GM23338 (cell line): ENCODE results near the gene SHCBP1L. TPM values are rescaled to one million over a fixed set of nuclear protein-coding genes. Genes with fewer than 3 reads are reported as not detected.

Source experiments
- ATAC-seq: fragments of 200-7000 bp; cut with Tn5 transposase; 3 replicates; pipeline ENCODE4 v1.9.1; 2020
- DNase-seq: peaks from one replicate; pipeline ENCODE4 v3.0.0-alpha.2; 2015; ENCODE audit warnings: low spot score
- H2AFZ ChIP-seq: fragments of 200-600 bp; sonication (generic); 2 replicates; pipeline ENCODE4 v1.8.0; 2016; ENCODE audit warnings: antibody characterized with exemption, mild to moderate bottlenecking, moderate library complexity
- H3F3A ChIP-seq: fragments of 200-600 bp; sonication (generic); replicated peaks from 2 replicates; pipeline ENCODE4 v1.8.0; 2017; ENCODE audit warnings: antibody characterized with exemption, mixed run types, low read depth
- H3K27ac ChIP-seq: fragments of 200-600 bp; sonication (generic); 2 replicates; pipeline ENCODE4 v1.6.1; 2016; ENCODE audit warnings: low read depth
- H3K27me3 ChIP-seq: fragments of 200-600 bp; sonication (generic); 2 replicates; pipeline ENCODE4 v1.8.0; 2016; ENCODE audit warnings: mild to moderate bottlenecking, mixed run types, moderate library complexity; ENCODE audit not compliant: insufficient read depth
- H3K36me3 ChIP-seq: fragments of 200-600 bp; sonication (generic); 2 replicates; pipeline ENCODE4 v1.8.0; 2016; ENCODE audit warnings: mild to moderate bottlenecking; ENCODE audit not compliant: insufficient read depth
- H3K4me1 ChIP-seq: fragments of 200-600 bp; sonication (generic); 2 replicates; pipeline ENCODE4 v1.8.0; 2016; ENCODE audit warnings: mild to moderate bottlenecking, moderate library complexity; ENCODE audit not compliant: insufficient read depth
- H3K4me2 ChIP-seq: fragments of 200-600 bp; sonication (generic); 2 replicates; pipeline ENCODE4 v1.7.1; 2017; ENCODE audit warnings: mixed run types
- H3K4me3 ChIP-seq: fragments of 200-600 bp; sonication (generic); 2 replicates; pipeline ENCODE4 v1.6.1; 2016; ENCODE audit warnings: mixed run types
- H3K79me2 ChIP-seq: fragments of 200-600 bp; sonication (generic); replicated peaks from 2 replicates; pipeline ENCODE4 v1.8.0; 2017; ENCODE audit warnings: mild to moderate bottlenecking; ENCODE audit not compliant: insufficient read depth
- H3K9me2 ChIP-seq: fragments of 200-600 bp; sonication (generic); 2 replicates; pipeline ENCODE4 v1.8.0; 2017; ENCODE audit not compliant: insufficient read depth
- H4K20me1 ChIP-seq: fragments of 200-600 bp; sonication (generic); replicated peaks from 2 replicates; pipeline ENCODE4 v1.8.0; 2017; ENCODE audit warnings: mild to moderate bottlenecking; ENCODE audit not compliant: insufficient read depth
- H3K27ac Mint-ChIP-seq: 2 replicates; pipeline ENCODE4 v1.8.0; 2020; ENCODE audit warnings: inconsistent platforms, mild to moderate bottlenecking, moderate library complexity, mixed read lengths
- H3K27me3 Mint-ChIP-seq: 3 replicates; pipeline ENCODE4 v1.8.0; 2022; ENCODE audit warnings: low read depth, mild to moderate bottlenecking, moderate library complexity, mixed read lengths, inconsistent platforms; ENCODE audit not compliant: insufficient read depth, poor library complexity
- H3K36me3 Mint-ChIP-seq: 3 replicates; pipeline ENCODE4 v1.8.0; 2021; ENCODE audit warnings: low read depth, mild to moderate bottlenecking, inconsistent platforms, moderate library complexity, mixed read lengths
- H3K4me1 Mint-ChIP-seq: 3 replicates; pipeline ENCODE4 v1.8.0; 2020; ENCODE audit warnings: mild to moderate bottlenecking, inconsistent platforms, mixed read lengths
- H3K4me3 Mint-ChIP-seq: 3 replicates; pipeline ENCODE4 v1.8.0; 2021; ENCODE audit warnings: moderate library complexity, mild to moderate bottlenecking, inconsistent platforms, mixed read lengths
- H3K9me3 Mint-ChIP-seq: 3 replicates; pipeline ENCODE4 v1.8.0; 2020; ENCODE audit warnings: moderate library complexity, mild to moderate bottlenecking, inconsistent platforms, mixed read lengths
- CREB1 ChIP-seq: fragments of 250-450 bp; sonication (Bioruptor Pico); IDR thresholded peaks from 2 replicates; pipeline ENCODE4 v1.5.0; 2020; ENCODE audit warnings: low read depth, mild to moderate bottlenecking, moderate library complexity
- JUNB ChIP-seq: IDR thresholded peaks from one replicate; pipeline ENCODE4 v1.6.1; 2016; ENCODE audit warnings: antibody characterized with exemption; ENCODE audit not compliant: unreplicated experiment
- POLR2AphosphoS5 ChIP-seq: IDR thresholded peaks from 2 replicates; pipeline ENCODE4 v1.6.1; 2016; ENCODE audit warnings: antibody characterized with exemption, low read depth
- STAT1 ChIP-seq: IDR thresholded peaks from one replicate; pipeline ENCODE4 v1.6.1; 2016; ENCODE audit warnings: antibody characterized with exemption; ENCODE audit not compliant: unreplicated experiment
- ZNF114 ChIP-seq: fragments of 250-450 bp; sonication (Bioruptor Pico); IDR thresholded peaks from 2 replicates; pipeline ENCODE4 v1.5.0; 2020; ENCODE audit warnings: mild to moderate bottlenecking, moderate library complexity
- ZNF331 ChIP-seq: fragments of 250-450 bp; sonication (Bioruptor Pico); IDR thresholded peaks from 2 replicates; pipeline ENCODE4 v1.5.0; 2020; ENCODE audit warnings: low read depth, mild to moderate bottlenecking, moderate library complexity
- polyA plus RNA-seq: library from polyadenylated mRNA; unstranded; fragments of >200 nt; fragmentation: Nextera tagmentation; extraction: Ambion mirVana; gene quantifications from 2 replicates; pipeline ENCODE4 v1.2.1, GENCODE V29; 2016
- total RNA-seq: library from RNA; depleted of rRNA; stranded (reverse); fragments of >200 nt; shearing (Covaris generic); gene quantifications from 2 replicates; pipeline ENCODE4 v1.2.3, GENCODE V29; 2014
- TF ChIP-seq, protein P1 (sequence below), 2 experiments: fragments of 200-600 bp in 1 of 2; sonication (generic) in 1 of 2; conservative IDR thresholded peaks; 2 replicates each; pipeline versions ENCODE4 v1.5.1 to v1.6.1; 2016 to 2017; ENCODE audit warnings: antibody characterized with exemption in 2 of 2, low read depth in 2 of 2, mild to moderate bottlenecking in 2 of 2, moderate library complexity in 1 of 2
- TF ChIP-seq, protein P2 (sequence below): fragments of 250-450 bp; sonication (Bioruptor Pico); IDR thresholded peaks from 2 replicates; pipeline ENCODE4 v1.5.0; 2020; ENCODE audit warnings: mild to moderate bottlenecking, moderate library complexity
- TF ChIP-seq, protein P3 (sequence below): IDR thresholded peaks from 2 replicates; pipeline ENCODE4 v1.6.1; 2016; ENCODE audit warnings: antibody characterized with exemption

The SHCBP1L gene
- total and polyA plus RNA-seq, 2 experiments from 2014 or later, result not detected

DNA sequence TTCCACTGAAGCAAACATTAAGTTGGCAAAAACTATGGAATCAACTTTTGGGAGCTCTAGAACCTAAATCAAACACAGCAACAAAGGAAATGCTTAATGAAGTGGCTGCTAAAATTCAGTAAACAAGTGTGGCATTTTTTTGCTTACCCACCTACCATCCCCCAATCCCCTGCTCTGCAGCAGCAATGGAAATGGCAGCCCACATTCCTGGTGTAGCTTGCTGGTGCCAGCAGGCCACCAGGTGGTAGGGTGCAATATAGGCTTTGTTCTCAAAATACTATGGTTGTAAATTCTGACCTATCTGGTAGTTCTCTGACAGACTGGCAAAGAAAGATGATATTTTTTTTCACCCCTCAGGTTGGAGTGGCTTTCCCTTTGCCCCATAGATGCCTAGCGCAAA, 42.8 kb downstream of the SHCBP1L start:
- Histone ChIP-seq H3K27me3 (no peaks in the 10 kb centered on the region), H3K36me3 (no peaks in the 10 kb centered on the region), H3K4me3 (no peak overlapping the region), H4K20me1 (no peaks in the 10 kb centered on the region), H2AFZ (peak overlapping the region; percentile 90), H3F3A (no peaks in the 10 kb centered on the region), H3K4me1 (peaks cover 14% of the 10 kb centered on the region; the same call in 1 of the 2 replicates), H3K79me2 (no peaks in the 10 kb centered on the region), H3K27ac (no peak overlapping the region), H3K9me2 (no peaks in the 10 kb centered on the region), H3K4me2 (no peak overlapping the region)
- H3K4me3 Mint-ChIP-seq, result no peak overlapping the region
- peaks cover 9% of the 10 kb centered on the region; the same call in 1 of the 3 replicates for H3K9me3 Mint-ChIP-seq
- H3K36me3 Mint-ChIP-seq, result peaks cover 9% of the 10 kb centered on the region; the same call in 2 of the 3 replicates
- H3K27ac Mint-ChIP-seq, result peak overlapping the region; percentile 48
- ATAC-seq (peak; percentile 98), DNase-seq (peak; percentile 77)
- TF ChIP-seq JUNB, result no peak
- TF ChIP-seq ZNF114, result 0 out of 2 replicates have a peak, but pooled peaks have one; percentile 36
- no peak for TF ChIP-seq STAT1
- no peak for TF ChIP-seq POLR2AphosphoS5
- TF ChIP-seq, protein P1, sequence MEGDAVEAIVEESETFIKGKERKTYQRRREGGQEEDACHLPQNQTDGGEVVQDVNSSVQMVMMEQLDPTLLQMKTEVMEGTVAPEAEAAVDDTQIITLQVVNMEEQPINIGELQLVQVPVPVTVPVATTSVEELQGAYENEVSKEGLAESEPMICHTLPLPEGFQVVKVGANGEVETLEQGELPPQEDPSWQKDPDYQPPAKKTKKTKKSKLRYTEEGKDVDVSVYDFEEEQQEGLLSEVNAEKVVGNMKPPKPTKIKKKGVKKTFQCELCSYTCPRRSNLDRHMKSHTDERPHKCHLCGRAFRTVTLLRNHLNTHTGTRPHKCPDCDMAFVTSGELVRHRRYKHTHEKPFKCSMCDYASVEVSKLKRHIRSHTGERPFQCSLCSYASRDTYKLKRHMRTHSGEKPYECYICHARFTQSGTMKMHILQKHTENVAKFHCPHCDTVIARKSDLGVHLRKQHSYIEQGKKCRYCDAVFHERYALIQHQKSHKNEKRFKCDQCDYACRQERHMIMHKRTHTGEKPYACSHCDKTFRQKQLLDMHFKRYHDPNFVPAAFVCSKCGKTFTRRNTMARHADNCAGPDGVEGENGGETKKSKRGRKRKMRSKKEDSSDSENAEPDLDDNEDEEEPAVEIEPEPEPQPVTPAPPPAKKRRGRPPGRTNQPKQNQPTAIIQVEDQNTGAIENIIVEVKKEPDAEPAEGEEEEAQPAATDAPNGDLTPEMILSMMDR (conservative IDR thresholded peaks at IDR 0.05; ENCODE audit: low read depth in 2 of 2), result peak; percentile 40 to 56
- no peaks in the 10 kb centered on the region for H3K27me3 Mint-ChIP-seq
- H3K4me1 Mint-ChIP-seq, result peaks cover 15% of the 10 kb centered on the region

DNA sequence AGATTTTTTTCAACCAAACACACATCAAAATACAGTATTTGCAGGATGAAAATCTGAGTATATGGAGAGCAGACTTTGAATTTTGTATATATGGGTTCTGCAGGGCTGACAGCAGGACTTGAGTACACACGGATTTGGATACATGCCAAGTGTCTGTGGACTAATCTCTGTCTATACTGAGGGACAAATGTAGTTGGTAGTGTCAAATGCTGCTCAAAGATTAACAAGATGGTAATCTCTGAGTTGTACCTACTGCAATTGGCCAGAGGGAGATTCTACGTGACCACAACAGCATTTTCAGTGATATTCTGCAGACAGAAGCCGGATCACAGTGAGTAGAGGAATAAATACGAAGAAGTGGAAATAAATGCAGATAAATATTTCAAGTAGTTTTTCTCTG, 43.4 kb downstream of the SHCBP1L start:
- peaks cover 9% of the 10 kb centered on the region; the same call in 2 of the 3 replicates for H3K36me3 Mint-ChIP-seq
- H3F3A ChIP-seq, result no peaks in the 10 kb centered on the region
- H3K36me3 ChIP-seq, result no peaks in the 10 kb centered on the region
- H3K4me1 ChIP-seq, result peaks cover 14% of the 10 kb centered on the region; the same call in 1 of the 2 replicates
- ATAC-seq, result peak; percentile 30; the same call in 2 of the 3 replicates
- H3K27me3 Mint-ChIP-seq, result no peaks in the 10 kb centered on the region
- peak; percentile 21 for DNase-seq
- no peak overlapping the region for H3K27ac ChIP-seq
- H2AFZ ChIP-seq, result peak overlapping the region; percentile 90
- peaks cover 9% of the 10 kb centered on the region; the same call in 1 of the 3 replicates for H3K9me3 Mint-ChIP-seq
- no peaks in the 10 kb centered on the region for H3K27me3 ChIP-seq
- H3K4me2 ChIP-seq, result no peak overlapping the region
- H3K79me2 ChIP-seq, result no peaks in the 10 kb centered on the region
- H4K20me1 ChIP-seq, result no peaks in the 10 kb centered on the region
- H3K4me1 Mint-ChIP-seq, result peaks cover 15% of the 10 kb centered on the region
- no peaks in the 10 kb centered on the region for H3K9me2 ChIP-seq
- H3K4me3 ChIP-seq, result no peak overlapping the region
- no peak overlapping the region for H3K4me3 Mint-ChIP-seq
- H3K27ac Mint-ChIP-seq, result peak overlapping the region; percentile 3
- no peak for TF ChIP-seq ZNF331 (CRISPR knock-in tag)
- no peak for TF ChIP-seq POLR2AphosphoS5
- no peak for TF ChIP-seq STAT1
- TF ChIP-seq JUNB, result no peak
- no peak for TF ChIP-seq CREB1 (CRISPR knock-in tag)
- TF ChIP-seq, protein P2, sequence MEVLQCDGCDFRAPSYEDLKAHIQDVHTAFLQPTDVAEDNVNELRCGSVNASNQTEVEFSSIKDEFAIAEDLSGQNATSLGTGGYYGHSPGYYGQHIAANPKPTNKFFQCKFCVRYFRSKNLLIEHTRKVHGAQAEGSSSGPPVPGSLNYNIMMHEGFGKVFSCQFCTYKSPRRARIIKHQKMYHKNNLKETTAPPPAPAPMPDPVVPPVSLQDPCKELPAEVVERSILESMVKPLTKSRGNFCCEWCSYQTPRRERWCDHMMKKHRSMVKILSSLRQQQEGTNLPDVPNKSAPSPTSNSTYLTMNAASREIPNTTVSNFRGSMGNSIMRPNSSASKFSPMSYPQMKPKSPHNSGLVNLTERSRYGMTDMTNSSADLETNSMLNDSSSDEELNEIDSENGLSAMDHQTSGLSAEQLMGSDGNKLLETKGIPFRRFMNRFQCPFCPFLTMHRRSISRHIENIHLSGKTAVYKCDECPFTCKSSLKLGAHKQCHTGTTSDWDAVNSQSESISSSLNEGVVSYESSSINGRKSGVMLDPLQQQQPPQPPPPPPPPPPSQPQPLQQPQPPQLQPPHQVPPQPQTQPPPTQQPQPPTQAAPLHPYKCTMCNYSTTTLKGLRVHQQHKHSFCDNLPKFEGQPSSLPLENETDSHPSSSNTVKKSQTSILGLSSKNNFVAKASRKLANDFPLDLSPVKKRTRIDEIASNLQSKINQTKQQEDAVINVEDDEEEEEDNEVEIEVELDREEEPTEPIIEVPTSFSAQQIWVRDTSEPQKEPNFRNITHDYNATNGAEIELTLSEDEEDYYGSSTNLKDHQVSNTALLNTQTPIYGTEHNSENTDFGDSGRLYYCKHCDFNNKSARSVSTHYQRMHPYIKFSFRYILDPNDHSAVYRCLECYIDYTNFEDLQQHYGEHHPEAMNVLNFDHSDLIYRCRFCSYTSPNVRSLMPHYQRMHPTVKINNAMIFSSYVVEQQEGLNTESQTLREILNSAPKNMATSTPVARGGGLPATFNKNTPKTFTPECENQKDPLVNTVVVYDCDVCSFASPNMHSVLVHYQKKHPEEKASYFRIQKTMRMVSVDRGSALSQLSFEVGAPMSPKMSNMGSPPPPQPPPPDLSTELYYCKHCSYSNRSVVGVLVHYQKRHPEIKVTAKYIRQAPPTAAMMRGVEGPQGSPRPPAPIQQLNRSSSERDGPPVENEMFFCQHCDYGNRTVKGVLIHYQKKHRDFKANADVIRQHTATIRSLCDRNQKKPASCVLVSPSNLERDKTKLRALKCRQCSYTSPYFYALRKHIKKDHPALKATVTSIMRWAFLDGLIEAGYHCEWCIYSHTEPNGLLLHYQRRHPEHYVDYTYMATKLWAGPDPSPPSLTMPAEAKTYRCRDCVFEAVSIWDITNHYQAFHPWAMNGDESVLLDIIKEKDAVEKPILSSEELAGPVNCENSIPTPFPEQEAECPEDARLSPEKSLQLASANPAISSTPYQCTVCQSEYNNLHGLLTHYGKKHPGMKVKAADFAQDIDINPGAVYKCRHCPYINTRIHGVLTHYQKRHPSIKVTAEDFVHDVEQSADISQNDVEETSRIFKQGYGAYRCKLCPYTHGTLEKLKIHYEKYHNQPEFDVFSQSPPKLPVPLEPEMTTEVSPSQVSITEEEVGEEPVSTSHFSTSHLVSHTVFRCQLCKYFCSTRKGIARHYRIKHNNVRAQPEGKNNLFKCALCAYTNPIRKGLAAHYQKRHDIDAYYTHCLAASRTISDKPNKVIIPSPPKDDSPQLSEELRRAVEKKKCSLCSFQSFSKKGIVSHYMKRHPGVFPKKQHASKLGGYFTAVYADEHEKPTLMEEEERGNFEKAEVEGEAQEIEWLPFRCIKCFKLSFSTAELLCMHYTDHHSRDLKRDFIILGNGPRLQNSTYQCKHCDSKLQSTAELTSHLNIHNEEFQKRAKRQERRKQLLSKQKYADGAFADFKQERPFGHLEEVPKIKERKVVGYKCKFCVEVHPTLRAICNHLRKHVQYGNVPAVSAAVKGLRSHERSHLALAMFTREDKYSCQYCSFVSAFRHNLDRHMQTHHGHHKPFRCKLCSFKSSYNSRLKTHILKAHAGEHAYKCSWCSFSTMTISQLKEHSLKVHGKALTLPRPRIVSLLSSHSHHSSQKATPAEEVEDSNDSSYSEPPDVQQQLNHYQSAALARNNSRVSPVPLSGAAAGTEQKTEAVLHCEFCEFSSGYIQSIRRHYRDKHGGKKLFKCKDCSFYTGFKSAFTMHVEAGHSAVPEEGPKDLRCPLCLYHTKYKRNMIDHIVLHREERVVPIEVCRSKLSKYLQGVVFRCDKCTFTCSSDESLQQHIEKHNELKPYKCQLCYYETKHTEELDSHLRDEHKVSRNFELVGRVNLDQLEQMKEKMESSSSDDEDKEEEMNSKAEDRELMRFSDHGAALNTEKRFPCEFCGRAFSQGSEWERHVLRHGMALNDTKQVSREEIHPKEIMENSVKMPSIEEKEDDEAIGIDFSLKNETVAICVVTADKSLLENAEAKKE, result no peak
- TF ChIP-seq, protein P3, sequence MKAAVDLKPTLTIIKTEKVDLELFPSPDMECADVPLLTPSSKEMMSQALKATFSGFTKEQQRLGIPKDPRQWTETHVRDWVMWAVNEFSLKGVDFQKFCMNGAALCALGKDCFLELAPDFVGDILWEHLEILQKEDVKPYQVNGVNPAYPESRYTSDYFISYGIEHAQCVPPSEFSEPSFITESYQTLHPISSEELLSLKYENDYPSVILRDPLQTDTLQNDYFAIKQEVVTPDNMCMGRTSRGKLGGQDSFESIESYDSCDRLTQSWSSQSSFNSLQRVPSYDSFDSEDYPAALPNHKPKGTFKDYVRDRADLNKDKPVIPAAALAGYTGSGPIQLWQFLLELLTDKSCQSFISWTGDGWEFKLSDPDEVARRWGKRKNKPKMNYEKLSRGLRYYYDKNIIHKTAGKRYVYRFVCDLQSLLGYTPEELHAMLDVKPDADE, result no peak
